Activated CD4-positive, alpha-beta T cell treated with anti-CD3 and anti-CD28 coated beads, Interleukin-2, amount 50 U/mL, for 1 hour (primary cell): ENCODE data around the gene DHCR24.
"Not testable (repeated sequence)": the region's sequence is repeated elsewhere in the genome, so short reads cannot be mapped to it uniquely, and the experiment has no call there.

Source experiments
- DNase-seq: peaks from one replicate; pipeline ENCODE4 v3.0.0-alpha.2; 2020

Gene DHCR24

DNA sequence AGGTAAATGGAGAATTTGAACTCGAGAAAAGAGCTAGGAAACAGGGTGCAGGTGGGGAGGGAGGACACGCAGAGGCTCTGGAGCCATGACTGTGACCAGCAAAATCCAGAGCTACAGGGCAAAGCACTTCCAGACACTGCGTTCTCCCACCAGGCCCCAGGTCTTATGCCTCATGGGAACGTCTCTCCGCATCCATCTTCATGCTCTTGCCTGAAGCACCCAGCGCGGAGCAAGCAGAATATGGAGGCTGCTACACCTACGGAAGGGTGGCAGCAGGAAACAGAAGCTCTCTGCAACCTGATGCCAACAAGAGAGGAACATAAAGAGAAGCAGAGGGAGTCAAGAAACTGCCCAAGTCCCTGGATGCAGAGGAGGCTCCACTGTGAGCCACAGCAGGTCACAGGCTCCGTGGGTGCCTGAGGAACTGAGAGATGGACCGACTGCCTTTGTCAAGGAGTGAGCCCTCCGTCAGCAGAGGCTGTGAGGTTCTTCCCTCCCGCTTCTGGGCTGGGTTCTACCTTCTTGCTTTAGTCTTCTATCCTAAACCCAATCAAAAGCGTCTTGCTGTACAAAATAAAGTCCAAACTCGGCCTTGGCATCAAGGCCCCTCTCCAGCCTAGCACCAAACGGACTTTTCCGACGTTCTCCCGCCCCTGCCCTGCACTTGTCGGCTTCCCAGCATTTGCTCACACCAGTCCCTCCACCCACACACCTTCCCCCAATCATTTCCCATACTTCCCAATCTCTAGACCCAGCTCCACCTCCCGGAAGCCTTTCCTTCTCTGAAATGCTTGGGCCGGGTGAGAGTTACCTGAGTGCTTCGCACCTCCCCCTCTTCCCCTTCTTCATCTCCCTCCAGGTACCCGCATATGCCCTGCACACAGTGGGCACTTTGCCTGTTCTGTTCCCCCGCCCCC is 930 bp downstream of the DHCR24 start:
- no peak for DNase-seq

DNA sequence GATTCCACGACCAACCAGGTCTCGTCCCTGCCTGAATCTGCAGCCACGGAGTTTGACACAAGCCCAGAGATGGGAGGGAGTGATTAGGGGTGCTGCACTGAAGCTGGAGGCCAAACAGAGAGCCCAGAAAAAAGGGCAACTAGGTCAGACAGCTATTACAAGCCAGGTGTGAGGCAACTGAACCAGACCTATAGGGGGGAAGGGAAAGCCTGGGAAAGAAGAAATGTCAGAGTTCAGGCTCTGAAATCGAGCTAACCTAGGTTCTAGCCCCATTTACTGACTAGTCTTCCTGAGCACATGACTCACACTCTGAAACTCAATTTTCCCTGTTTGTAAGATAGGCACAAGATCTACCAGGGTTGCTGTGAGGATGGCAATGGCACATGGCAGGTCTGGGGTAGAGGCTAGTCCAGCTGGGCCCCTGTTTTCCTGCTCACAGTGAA is 1.7 kb downstream of the DHCR24 start:
- no peak for DNase-seq

DNA sequence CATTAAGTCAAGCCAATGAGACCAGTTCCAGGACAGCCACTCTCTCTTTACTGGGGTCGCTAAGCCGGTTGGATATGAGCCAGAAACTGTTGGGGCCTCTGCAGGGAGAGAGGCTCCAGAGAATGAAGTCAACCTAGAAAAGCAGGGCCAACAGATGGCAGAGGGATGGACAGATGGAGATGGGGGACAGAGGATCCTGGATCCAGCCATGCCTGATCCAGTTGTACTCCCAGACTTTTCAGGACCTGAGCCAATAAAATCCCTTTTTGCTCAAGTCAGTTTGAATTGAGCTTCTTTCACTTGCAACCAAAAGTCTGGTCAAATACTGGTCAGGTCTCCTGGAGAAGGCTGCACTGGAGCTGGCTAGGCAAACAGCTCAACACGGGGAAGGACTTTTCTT is 2.2 kb downstream of the DHCR24 start:
- no peak for DNase-seq

DNA sequence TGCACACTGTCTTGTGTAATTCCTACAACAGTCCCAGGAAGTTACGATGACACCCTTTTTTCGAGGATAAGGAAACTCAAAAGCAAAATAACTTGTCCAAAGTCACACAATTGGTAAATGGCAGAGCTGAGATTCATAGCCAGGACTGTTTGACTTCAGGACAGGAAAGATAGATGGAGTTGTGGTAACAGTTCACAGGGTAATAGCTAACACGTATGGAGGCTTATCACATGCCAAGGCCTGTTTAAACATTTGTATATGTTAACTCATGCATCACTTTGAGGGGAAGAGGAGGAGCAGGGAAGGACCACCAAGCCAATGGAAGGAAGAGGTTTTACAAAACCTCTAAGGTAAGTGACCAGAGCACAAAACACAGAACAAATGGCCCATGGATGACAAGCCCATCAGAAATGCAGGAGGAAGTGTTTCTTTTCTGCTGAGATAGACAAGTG is 2.8 kb downstream of the DHCR24 start:
- DNase-seq = no peak

DNA sequence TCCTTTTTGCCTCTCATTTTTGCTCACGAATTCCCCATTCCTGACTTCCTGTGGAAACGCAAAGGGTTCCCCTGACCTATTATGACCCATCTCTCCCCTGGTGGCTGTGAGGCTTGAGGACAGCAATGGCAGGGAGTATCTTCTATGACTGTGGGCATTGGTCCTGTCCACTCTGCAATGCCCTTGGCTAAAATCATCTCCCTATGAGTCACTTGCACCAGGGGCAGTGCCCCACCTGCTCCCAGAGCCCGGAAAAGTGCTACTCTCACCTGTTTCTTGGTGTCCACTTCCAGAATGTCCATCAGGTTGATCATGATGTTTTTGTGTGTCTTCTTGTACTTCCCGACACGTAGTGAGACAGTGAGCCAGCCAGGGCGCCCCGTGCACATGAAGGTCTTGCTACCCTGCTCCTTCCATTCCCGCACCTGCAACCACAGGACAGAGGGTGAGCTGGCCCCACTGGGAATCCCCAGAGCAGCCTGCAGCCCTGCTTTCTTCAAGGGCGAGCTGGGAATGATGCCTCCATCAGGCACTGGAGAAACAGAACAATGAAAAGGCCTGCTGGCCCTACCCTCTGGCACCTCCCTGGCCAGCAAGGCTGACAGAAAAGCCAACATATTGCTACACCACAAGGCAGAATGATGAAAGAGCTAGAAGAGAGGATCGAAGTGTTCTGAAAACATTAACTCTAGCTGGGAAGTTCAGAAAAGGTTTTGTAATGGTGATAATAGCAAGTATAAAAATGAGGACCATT is 3.5 kb downstream of the DHCR24 start:
- DNase-seq = no peak

DNA sequence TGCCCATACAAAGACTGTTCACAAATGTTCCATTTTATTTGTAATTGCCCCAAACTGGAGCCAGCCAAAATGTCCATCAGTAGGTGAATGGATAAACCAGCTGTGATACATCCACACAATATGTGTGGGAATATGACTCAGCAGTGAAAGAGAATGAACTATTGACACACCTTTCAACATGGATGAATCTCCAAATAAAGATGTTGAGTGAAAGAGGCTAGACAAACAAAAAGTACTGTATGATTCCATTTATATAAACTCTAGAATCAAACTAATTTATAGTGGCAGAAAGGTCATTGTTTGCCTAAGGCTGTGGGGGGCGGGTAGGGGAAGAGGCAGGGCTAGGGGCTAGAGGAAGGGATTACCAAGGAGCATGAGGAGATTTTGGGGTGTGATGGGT is 4.5 kb downstream of the DHCR24 start:
- no peak for DNase-seq

DNA sequence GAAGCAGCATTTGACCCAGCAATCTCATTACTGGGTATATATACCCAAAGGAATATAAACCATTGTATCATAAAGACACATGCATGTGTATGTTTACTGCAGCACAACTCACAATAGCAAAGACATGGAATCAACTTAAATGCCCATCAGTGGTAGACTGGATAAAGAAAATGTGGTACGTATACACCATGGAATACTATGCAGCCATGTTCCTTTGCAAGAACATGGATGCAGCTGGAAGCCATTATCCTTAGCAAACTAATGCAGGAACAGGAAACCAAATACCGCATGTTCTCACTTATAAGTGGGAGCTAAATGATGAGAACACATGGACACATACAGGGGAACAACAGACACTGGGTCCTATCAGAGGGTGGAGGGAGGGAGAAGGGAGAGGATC is 5.4 kb downstream of the DHCR24 start:
- not testable (repeated sequence) for DNase-seq

DNA sequence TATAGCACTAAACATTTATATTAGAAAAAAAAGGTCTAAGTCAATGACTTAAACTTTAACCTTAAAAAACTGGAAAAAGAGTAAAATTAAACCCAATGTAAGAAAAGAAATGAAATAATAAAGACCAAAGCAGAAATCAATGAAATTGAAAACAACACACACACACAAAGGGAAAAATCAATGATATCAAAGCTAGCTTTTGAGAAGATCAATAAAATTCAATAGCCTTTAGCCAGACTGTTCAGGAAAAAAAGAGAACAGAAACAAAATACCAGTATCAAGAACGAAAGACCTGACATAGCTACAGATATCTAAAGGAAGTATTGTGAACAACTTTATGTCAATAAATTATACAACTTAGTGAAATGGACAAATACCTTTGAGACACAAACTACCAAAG is 7.1 kb downstream of the DHCR24 start:
- DNase-seq = no peak

DNA sequence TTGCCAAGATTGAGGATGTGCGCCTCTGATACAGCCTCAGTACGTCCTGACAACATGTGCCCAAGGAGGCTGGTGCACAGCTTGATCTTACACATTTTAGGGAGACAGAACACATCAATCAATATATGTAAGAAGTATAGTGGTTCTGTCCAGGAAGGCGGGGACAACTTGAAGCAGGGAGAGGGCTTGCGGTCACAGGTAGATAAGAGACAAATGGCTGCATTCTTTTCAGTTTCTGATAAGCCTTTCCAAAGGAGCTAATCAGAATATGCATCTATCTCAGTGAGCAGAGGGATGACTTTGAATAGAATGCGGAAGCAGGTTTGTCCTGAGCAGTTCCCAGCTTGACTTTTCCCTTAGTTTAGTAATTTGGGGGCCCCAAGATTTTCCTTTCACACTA is 10.2 kb downstream of the DHCR24 start:
- DNase-seq = no peak

DNA sequence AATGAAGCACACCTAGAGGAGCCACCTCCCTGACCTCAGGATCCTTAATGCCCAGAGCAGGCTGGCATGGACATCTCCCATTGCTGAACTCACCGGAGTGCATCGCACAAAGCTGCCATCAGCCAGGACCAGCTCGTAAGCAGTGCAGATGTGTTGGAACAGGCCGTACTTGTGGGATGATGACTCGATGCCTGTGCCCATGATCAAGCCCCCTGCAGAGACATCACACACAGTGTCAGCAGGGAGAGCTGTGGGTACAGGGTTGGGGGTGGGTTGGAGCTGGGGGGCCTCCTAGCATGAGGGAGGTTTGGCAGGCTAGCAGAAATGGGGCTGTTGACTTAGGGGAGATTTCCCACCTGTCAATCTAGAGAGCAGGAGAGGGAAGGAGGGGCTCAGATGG is 12.0 kb downstream of the DHCR24 start:
- no peak for DNase-seq

DNA sequence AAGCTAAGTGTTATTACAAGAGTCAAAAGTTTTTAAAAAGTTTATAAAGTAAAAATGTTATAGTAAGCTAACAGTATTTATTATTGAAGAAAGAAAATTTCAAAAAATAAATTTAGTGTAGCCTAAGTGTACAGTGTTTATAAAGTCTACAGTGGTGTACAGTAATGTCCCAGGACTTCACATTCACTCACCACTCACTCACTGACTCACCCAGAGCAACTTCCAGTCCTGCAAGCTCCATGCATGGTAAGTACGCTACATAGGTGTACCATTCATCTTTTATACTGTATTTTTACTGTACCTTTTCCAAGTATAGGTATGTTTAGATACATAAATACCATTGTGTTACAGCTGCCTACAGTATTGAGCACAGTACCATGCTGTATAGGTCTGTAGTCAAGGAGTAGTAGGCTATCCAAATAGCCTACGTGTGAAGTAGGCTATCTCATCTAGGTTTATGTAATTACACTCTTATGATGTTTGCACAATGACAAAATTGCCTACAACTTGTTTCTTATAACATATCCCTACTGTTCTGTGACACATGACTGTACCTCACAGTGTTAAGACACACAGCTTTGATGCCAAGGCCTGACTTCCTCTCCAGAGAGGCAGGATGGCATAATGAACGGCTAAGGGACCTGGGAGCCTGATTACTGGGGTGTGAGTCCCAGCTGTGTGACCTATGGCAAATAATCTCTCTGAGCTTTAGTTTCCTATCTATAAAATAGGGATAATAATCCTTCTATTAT is 12.7 kb downstream of the DHCR24 start:
- DNase-seq = no peak

DNA sequence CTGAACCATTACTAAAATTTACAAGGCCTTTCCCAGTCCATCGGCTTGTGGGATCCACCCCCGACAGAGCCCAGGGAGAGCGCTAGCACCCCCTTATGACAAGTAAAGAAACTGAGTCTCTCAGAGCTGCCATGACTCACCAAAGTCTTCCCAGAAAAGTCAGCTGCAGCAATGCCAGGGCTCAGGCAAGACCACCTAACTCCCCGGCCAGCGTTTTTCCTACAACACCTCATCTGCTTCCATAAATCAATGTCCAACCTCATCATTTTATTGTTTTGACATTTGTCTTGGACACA is 15.0 kb downstream of the DHCR24 start:
- no peak for DNase-seq

DNA sequence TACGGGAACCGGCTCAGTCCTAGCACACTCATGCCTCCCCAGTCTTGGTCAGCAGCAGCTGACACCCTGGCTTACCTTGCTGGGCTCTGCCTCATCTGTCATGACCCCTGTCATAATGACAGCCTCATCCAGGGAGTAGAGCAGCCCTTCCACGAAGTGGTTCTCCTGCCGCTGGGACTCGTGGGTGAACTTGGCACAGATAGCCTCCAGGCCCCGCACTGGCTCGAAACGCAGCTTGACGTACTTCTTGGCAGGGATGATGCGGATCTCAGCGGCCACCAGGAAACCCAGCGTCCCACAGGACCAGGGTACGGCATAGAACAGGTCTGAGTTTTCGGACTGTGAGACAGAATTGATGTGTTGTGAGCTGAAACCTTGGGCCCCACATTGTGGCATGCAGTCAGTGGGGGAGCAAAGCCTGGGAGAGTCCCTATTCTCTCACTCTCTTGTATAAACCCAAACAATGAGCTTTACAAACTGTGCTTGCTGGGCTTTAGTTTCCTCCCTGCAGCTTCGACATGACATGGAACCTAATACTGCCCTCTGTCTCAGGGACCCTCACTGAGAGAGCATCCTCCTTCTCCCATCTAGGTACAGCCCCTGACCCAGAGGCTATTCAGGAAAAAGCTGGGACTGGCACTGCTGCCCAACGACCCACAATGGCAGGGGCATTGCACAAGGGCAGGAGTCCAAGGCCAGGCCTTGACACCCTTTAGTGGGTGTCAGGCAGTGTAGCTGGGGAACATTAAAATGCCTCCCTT is 15.5 kb downstream of the DHCR24 start:
- DNase-seq = no peak

DNA sequence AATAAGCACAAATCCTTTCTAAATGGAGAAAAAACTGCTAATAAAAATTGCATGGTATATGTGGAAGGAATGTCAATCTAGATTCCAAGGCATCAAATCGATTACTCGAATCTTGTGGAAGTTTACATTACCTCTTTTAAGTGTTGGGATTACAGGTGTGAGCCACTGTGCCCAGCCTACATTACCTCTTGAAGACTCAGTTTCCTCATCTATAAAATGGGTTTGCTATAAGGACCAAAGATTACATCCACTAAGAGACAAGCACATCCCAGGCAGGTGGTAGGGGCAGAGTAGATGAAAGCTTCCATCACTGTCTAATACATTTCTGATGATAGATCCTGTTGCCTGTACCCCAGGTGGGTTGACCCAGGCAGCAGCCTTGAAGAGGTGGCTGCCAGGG is 16.1 kb downstream of the DHCR24 start:
- DNase-seq = no peak

DNA sequence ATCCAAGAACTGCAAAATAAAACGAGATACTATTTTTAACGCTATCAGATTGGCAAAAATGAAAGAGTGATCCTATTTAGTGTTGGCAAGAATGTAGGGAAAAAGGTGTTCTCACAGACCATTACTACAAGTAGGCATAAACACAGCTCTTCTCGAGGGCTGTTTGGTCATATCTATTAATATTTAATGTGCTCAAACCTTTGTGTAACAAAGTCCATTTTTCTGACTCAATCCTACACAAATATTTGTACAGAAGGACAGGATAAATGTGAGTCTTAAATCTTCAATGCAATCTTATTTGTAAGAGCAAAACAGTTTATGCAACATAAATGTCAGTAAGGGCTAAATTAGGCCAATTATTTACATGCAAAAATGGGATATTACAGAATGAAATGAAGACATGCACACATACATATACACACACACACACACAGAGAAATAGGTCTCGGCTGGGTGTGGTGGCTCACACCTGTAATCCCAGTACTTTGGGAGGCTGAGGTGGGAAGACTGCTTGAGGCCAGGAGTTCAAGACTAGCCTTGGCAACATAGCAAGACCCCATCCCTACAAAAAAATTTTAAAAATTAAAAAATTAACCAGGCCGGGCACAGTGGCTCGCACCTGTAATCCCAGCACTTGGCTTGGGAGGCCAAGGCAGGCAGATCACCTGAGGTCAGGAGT is 17.7 kb downstream of the DHCR24 start:
- DNase-seq = no peak

DNA sequence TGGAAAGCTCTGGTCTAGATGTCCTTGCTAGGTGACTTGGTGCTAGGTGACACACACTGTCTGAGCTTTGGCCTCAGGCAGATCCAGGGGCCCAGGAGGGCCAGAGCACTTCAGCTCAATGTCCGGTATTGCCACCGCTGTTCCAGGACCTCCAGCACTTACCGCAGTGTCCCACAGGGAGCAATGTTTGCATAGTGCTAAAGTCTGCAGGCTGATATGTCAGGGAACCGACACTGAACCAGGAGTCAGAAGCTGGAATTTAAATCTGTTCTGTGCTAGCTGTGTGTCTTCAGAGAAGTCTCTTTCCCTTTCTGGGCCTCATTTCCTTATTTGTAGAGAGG is 19.3 kb downstream of the DHCR24 start:
- DNase-seq = no peak

DNA sequence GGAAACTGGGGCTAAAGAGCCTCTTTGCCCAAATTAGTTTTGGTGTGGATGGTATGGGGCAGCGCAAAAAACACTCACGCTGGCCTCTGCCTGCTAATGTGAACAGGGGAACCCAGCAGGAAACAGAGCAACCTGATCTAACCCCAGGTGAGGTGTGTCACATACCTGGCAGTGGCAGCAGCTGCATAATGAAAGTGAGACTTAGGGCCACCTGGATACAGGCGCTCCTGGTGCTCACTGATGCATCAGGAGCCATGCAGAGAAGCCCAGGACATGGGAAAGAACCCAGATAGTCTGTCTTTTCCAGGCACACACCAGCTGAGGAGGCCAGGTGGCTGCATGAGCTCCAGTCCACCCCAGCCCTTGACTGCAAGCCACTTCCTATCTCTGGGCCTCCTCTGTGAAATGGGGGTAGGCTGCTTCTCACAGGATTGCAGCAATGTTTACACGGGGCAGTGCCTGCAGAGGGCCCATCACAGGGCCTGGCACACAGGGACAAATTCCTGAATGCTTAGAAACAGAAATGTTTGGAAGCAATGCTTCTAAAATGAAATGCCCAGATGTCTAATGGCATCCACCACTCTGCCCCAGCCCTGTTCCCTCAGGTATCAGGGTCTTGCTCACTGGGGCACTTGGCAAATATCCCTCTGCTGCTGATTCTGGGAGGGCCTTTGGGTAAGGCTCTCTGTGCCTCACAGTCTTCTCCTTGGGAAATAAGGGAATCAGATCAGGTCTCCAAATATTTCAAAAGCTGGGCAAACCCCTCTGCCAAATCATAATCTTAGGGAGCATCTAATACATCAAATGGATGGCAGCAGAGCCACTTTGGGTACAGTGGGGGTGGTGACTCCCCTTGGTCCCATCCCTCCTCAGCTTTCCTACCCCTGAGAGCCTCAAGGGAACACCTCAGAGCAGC is 19.9 kb downstream of the DHCR24 start:
- no peak for DNase-seq

DNA sequence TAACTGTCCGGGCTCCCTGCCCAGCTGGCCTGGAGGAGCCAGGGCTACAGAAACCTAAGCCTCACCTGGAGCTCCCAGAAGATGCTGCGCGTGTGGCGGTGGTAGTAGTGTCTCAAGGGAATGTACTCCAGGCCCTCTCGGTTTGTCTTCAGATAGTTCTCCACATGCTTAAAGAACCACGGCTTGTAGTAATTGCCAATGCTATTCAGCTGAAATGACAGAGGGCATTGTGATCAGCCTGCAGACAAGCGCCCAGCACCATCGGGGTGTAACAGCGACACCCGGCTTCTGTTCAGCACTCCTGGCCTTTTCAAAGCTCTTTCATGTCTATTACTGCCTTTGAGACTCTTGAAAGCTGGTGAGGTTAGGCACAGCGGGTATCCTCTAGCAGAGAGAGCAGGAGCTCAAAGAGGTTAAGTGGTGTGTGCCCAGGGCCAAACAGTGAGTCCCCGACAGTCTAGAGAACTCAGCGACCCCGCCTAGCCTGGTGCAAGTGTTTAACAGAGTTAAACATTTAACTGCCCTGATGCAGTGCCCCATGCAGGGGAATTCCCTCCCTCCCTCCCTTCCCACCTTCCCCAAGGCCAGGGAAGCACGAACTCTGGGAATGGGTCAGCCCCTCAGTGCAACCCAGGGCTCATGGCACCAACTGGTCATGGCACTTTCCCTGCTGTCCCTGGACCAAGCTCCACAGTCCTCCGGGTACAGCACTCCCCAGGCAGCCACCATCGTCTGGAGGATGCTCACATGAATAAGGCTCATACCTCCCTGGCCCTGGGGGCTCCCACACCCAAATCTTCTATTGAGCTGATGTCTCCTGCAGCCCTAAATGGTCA is 21.5 kb downstream of the DHCR24 start:
- no peak for DNase-seq

DNA sequence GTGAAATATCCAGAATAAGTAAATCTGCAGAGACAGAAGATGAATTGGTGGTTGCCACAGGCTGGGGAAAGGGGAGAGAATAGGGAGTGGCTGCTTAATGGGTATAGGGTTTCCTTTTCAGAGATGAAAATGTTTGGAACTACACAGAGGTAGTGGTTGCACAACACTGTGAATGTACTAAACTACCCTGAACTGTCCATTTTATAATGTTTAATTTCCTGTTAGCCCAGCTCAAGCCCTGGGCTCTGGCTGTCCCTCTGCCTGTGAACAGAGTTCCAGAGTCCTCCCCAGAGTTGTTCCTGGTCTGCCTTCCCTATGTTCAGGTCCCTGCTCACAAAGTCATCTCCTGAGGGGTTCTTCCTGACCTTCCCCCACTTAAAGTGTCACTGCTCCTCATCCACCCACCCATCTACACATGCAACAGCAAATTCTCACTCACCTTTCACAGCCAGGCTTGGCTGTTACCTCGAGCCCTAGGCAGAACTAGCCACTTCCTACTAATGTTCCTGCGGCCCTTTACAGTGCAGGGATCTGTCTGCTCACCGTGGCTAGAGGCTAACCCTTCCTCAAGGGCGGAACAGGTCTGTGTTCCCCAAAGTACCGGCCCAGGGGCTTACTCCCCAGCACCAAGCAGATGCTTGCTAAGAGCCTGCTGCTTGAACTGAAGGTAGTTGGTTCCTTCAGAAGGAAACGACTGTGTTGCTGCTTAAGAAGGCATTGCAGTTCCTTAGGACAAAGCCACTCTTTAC is 22.4 kb downstream of the DHCR24 start:
- DNase-seq = no peak

DNA sequence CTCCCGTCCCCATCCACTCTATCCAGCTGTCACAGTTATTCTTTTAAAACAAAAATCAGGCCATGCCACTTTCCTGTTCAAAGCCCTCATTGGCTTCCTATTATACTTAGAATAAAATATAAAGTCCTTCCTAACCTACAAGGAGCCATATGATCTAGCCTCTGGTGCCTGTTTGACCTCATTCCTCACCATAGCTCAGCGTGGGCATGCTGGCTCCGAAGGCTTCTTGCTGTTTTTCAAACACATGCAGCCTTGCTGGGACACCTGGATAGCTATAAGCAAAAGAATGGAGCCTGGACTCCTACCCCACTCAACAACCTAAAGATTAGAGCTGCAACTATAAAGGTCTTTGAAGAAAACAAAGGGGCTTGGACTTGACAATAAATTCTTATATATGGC is 23.7 kb downstream of the DHCR24 start:
- DNase-seq = no peak
